Measurements from ENCODE around the gene CELF2.

CELF2 gene

DNA sequence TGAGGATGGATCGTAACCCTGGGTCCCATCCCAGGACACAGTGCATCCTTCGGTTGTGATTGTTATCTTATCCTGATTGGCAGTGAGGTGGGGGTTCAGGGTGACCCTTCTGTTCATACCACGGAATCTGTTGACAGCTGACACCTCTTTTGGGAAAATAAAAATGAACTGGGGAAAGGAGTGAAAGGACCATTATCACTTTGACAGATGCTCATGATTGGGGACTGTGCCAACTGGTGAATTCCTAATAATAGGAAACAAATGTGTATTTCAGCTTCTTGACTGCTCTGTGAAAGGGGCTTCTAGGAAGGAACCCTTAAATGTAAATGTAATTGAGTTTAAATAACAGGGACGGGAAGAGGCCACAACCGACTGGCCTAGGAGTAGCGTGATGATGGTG is 65.4 kb downstream of the CELF2 start:
- H3K36me3 ChIP-seq (replicated peaks in 1 of 2; ENCODE audit: control insufficient read depth in 2 of 2, insufficient read depth in 2 of 2, low read length in 2 of 2): no peaks in the 10 kb centered on the region
- DNase-seq (ENCODE audit: low spot score): no peak
- no peak overlapping the region for H2BK5ac ChIP-seq (ENCODE audit: low read length)
- peaks cover 0 to 2% of the 10 kb centered on the region in 2 donors for H3K9me3 ChIP-seq (replicated peaks in 1 of 2; ENCODE audit: control insufficient read depth in 2 of 2, insufficient read depth in 1 of 2, low read depth in 1 of 2, low read length in 2 of 2)
- no peak overlapping the region for H3K9ac ChIP-seq (ENCODE audit: low read depth, low read length, poor library complexity)
- H3K14ac ChIP-seq (ENCODE audit: low read length): no peak overlapping the region
- H3K4me1 ChIP-seq (ENCODE audit: control insufficient read depth in 2 of 2, insufficient read depth in 1 of 2, low read depth in 1 of 2, low read length in 2 of 2): peaks cover 0 to 3% of the 10 kb centered on the region in 2 donors
- H3K18ac ChIP-seq (ENCODE audit: low read length): no peak overlapping the region
- no peak overlapping the region for H3K4me2 ChIP-seq (ENCODE audit: insufficient read depth, low read length, poor library complexity, severe bottlenecking)
- no peak overlapping the region for H2AK5ac ChIP-seq (ENCODE audit: low read depth, low read length)
- no peak overlapping the region for H3K4ac ChIP-seq (ENCODE audit: low read length)
- no peak overlapping the region for H3K27ac ChIP-seq (replicated peaks; ENCODE audit: low read length)
- no peak overlapping the region for H2BK15ac ChIP-seq (ENCODE audit: low read length)
- no CpG with 5 or more reads among the region's 6 CpGs for WGBS, 2 donors (ENCODE audit: extremely low coverage in 2 of 2, insufficient read length in 2 of 2, insufficient replicate concordance in 1 of 2)
- H3K79me1 ChIP-seq (ENCODE audit: low read depth, low read length): no peaks in the 10 kb centered on the region
- no peak overlapping the region for H4K91ac ChIP-seq (ENCODE audit: low read depth, low read length, poor library complexity)
- no peak overlapping the region for H2BK12ac ChIP-seq (ENCODE audit: low read length)
- no peak overlapping the region for H4K8ac ChIP-seq (ENCODE audit: low read depth, low read length)
- no peak overlapping the region for H3K23ac ChIP-seq (ENCODE audit: low read depth, low read length, poor library complexity)
- no peak overlapping the region for H3K4me3 ChIP-seq (ENCODE audit: low read length in 2 of 2)
- no peak overlapping the region for H2BK120ac ChIP-seq (ENCODE audit: low read depth, low read length)
- no peaks in the 10 kb centered on the region for H3K27me3 ChIP-seq (ENCODE audit: control insufficient read depth in 3 of 3, insufficient read depth in 3 of 3, low read depth in 1 of 3, low read length in 3 of 3)
- no peak overlapping the region for H2AFZ ChIP-seq (ENCODE audit: low read length)

DNA sequence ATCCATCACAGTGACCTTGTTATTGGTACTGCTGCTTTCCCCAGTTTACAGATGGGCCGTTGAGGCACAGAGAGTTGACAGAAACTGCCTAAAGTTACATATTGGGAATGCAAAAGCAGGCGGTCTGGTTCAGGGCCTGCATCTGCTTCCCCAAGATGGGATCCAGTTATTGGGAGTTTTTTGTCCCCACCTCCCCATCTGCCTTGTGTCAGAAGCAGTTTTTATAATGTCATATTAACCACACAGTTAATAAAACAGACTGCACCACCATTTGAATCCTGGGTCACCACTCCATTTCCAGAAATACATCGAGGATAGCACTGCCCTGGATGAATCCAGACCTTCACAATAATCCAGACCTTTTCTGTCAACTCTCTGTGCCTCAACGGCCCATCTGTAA is 67.9 kb downstream of the CELF2 start:
- H2BK5ac ChIP-seq (ENCODE audit: low read length): no peak overlapping the region
- H3K4ac ChIP-seq (ENCODE audit: low read length): no peak overlapping the region
- H4K91ac ChIP-seq (ENCODE audit: low read depth, low read length, poor library complexity): no peak overlapping the region
- peaks cover 0 to 3% of the 10 kb centered on the region in 2 donors for H3K4me1 ChIP-seq (ENCODE audit: control insufficient read depth in 2 of 2, insufficient read depth in 1 of 2, low read depth in 1 of 2, low read length in 2 of 2)
- no peak overlapping the region for H2AK5ac ChIP-seq (ENCODE audit: low read depth, low read length)
- no peak overlapping the region for H2BK15ac ChIP-seq (ENCODE audit: low read length)
- H3K27me3 ChIP-seq (ENCODE audit: control insufficient read depth in 3 of 3, insufficient read depth in 3 of 3, low read depth in 1 of 3, low read length in 3 of 3): no peaks in the 10 kb centered on the region
- no peak overlapping the region for H3K23ac ChIP-seq (ENCODE audit: low read depth, low read length, poor library complexity)
- H2BK12ac ChIP-seq (ENCODE audit: low read length): no peak overlapping the region
- H3K9ac ChIP-seq (ENCODE audit: low read depth, low read length, poor library complexity): no peak overlapping the region
- H3K14ac ChIP-seq (ENCODE audit: low read length): no peak overlapping the region
- no peaks in the 10 kb centered on the region for H3K36me3 ChIP-seq (replicated peaks in 1 of 2; ENCODE audit: control insufficient read depth in 2 of 2, insufficient read depth in 2 of 2, low read length in 2 of 2)
- DNase-seq (ENCODE audit: low spot score): no peak
- no peak overlapping the region for H3K18ac ChIP-seq (ENCODE audit: low read length)
- no CpG with 5 or more reads among the region's 4 CpGs for WGBS, 2 donors (ENCODE audit: extremely low coverage in 2 of 2, insufficient read length in 2 of 2, insufficient replicate concordance in 1 of 2)
- H2AFZ ChIP-seq (ENCODE audit: low read length): no peak overlapping the region
- H3K4me3 ChIP-seq (ENCODE audit: low read length in 2 of 2): no peak overlapping the region
- no peak overlapping the region for H3K4me2 ChIP-seq (ENCODE audit: insufficient read depth, low read length, poor library complexity, severe bottlenecking)
- no peak overlapping the region for H4K8ac ChIP-seq (ENCODE audit: low read depth, low read length)
- peaks cover 0 to 2% of the 10 kb centered on the region in 2 donors for H3K9me3 ChIP-seq (replicated peaks in 1 of 2; ENCODE audit: control insufficient read depth in 2 of 2, insufficient read depth in 1 of 2, low read depth in 1 of 2, low read length in 2 of 2)
- no peak overlapping the region for H2BK120ac ChIP-seq (ENCODE audit: low read depth, low read length)
- H3K79me1 ChIP-seq (ENCODE audit: low read depth, low read length): no peaks in the 10 kb centered on the region
- no peak overlapping the region for H3K27ac ChIP-seq (replicated peaks; ENCODE audit: low read length)

DNA sequence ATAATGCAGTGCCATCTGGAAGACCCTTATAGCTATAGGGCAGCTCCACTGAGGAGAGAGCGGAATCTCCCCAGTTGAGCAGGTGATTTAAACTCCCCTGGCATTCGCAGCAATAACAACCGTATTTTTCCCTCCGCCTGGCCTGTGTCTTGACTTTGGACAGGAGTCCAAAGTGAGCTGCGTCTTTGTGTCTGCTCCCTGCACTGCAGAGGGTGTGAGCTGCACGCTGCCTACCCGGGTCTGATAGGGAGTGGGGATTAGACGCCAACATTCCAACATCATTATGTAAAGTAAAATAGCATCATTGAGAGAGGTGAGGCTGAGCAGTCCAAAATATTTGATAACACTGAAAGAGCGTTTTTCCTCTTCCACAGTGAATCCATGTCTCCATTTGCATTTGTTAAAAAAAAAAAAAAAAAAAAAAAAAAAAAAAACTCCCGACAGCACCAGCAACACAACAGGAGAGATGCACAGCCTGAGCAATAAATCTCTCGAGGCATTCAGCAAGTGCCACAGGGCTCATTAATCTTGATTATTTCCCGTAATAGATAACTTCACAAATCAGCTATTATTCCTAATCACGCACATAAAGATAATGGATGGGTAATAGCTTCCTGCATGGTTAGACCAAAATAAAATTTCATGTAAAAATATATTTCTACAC is 68.6 kb downstream of the CELF2 start:
- H3K4me2 ChIP-seq (ENCODE audit: insufficient read depth, low read length, poor library complexity, severe bottlenecking): no peak overlapping the region
- H3K9me3 ChIP-seq (replicated peaks in 1 of 2; ENCODE audit: control insufficient read depth in 2 of 2, insufficient read depth in 1 of 2, low read depth in 1 of 2, low read length in 2 of 2): peaks cover 0 to 2% of the 10 kb centered on the region in 2 donors
- H3K9ac ChIP-seq (ENCODE audit: low read depth, low read length, poor library complexity): no peak overlapping the region
- H2AFZ ChIP-seq (ENCODE audit: low read length): no peak overlapping the region
- no peak overlapping the region for H3K4me3 ChIP-seq (ENCODE audit: low read length in 2 of 2)
- H2BK120ac ChIP-seq (ENCODE audit: low read depth, low read length): no peak overlapping the region
- H3K36me3 ChIP-seq (replicated peaks in 1 of 2; ENCODE audit: control insufficient read depth in 2 of 2, insufficient read depth in 2 of 2, low read length in 2 of 2): no peaks in the 10 kb centered on the region
- no peak overlapping the region for H4K91ac ChIP-seq (ENCODE audit: low read depth, low read length, poor library complexity)
- no peak overlapping the region for H2BK5ac ChIP-seq (ENCODE audit: low read length)
- H3K4ac ChIP-seq (ENCODE audit: low read length): no peak overlapping the region
- no peak overlapping the region for H2BK15ac ChIP-seq (ENCODE audit: low read length)
- no peak overlapping the region for H3K14ac ChIP-seq (ENCODE audit: low read length)
- no peak for DNase-seq (ENCODE audit: low spot score)
- WGBS, 2 donors (ENCODE audit: extremely low coverage in 2 of 2, insufficient read length in 2 of 2, insufficient replicate concordance in 1 of 2): no CpG with 5 or more reads among the region's 13 CpGs
- peaks cover 0 to 3% of the 10 kb centered on the region in 2 donors for H3K4me1 ChIP-seq (ENCODE audit: control insufficient read depth in 2 of 2, insufficient read depth in 1 of 2, low read depth in 1 of 2, low read length in 2 of 2)
- H2BK12ac ChIP-seq (ENCODE audit: low read length): no peak overlapping the region
- H3K79me1 ChIP-seq (ENCODE audit: low read depth, low read length): no peaks in the 10 kb centered on the region
- H2AK5ac ChIP-seq (ENCODE audit: low read depth, low read length): no peak overlapping the region
- no peak overlapping the region for H3K27ac ChIP-seq (replicated peaks; ENCODE audit: low read length)
- H3K18ac ChIP-seq (ENCODE audit: low read length): no peak overlapping the region
- H4K8ac ChIP-seq (ENCODE audit: low read depth, low read length): no peak overlapping the region
- no peaks in the 10 kb centered on the region for H3K27me3 ChIP-seq (ENCODE audit: control insufficient read depth in 3 of 3, insufficient read depth in 3 of 3, low read depth in 1 of 3, low read length in 3 of 3)
- H3K23ac ChIP-seq (ENCODE audit: low read depth, low read length, poor library complexity): no peak overlapping the region

DNA sequence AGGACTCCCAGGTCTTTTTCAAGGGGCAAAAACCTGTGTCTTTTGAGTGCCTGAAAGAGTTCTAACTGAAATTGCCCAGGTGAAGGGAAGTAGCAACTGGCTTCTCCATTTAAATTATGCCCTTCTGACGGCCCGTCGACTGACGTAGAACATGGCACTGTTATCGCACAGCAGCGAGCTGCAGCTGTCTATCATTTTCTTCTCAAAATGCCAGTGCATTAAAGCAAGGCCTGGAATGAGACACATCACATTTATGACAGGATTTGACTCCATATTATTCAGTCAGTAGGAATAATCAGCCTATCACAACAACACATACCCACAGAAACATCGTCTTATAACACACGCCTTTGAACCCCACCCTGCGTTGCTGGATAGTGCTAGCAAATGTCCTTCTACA is 69.7 kb downstream of the CELF2 start:
- Histone ChIP-seq H2BK15ac (ENCODE audit: low read length) (no peak overlapping the region), H2BK12ac (ENCODE audit: low read length) (no peak overlapping the region), H2BK5ac (ENCODE audit: low read length) (no peak overlapping the region), H3K18ac (ENCODE audit: low read length) (no peak overlapping the region), H3K23ac (ENCODE audit: low read depth, low read length, poor library complexity) (no peak overlapping the region), H3K14ac (ENCODE audit: low read length) (no peak overlapping the region), H2BK120ac (ENCODE audit: low read depth, low read length) (no peak overlapping the region), H3K9ac (ENCODE audit: low read depth, low read length, poor library complexity) (no peak overlapping the region), H3K4me3 (ENCODE audit: low read length in 2 of 2) (no peak overlapping the region), H3K27ac (replicated peaks; ENCODE audit: low read length) (no peak overlapping the region), H3K4me1 (ENCODE audit: control insufficient read depth in 2 of 2, insufficient read depth in 1 of 2, low read depth in 1 of 2, low read length in 2 of 2) (peaks cover 0 to 3% of the 10 kb centered on the region in 2 donors), H3K4me2 (ENCODE audit: insufficient read depth, low read length, poor library complexity, severe bottlenecking) (no peak overlapping the region), H2AFZ (ENCODE audit: low read length) (no peak overlapping the region), H4K8ac (ENCODE audit: low read depth, low read length) (no peak overlapping the region), H3K36me3 (replicated peaks in 1 of 2; ENCODE audit: control insufficient read depth in 2 of 2, insufficient read depth in 2 of 2, low read length in 2 of 2) (no peaks in the 10 kb centered on the region), H3K9me3 (replicated peaks in 1 of 2; ENCODE audit: control insufficient read depth in 2 of 2, insufficient read depth in 1 of 2, low read depth in 1 of 2, low read length in 2 of 2) (peaks cover 0 to 2% of the 10 kb centered on the region in 2 donors), H3K27me3 (ENCODE audit: control insufficient read depth in 3 of 3, insufficient read depth in 3 of 3, low read depth in 1 of 3, low read length in 3 of 3) (no peaks in the 10 kb centered on the region), H4K91ac (ENCODE audit: low read depth, low read length, poor library complexity) (no peak overlapping the region), H3K4ac (ENCODE audit: low read length) (no peak overlapping the region), H2AK5ac (ENCODE audit: low read depth, low read length) (no peak overlapping the region), H3K79me1 (ENCODE audit: low read depth, low read length) (no peaks in the 10 kb centered on the region)
- WGBS, 2 donors (ENCODE audit: extremely low coverage in 2 of 2, insufficient read length in 2 of 2, insufficient replicate concordance in 1 of 2): no CpG with 5 or more reads among the region's 9 CpGs
- DNase-seq (ENCODE audit: low spot score): no peak
